Measurements from ENCODE around the gene PROK2.

PROK2 gene

GRCh38 chr3:71751602-71752001, 33.3 kb downstream of the PROK2 start:
- no peak for DNase-seq (ENCODE audit: low read depth in 2 of 2, low spot score in 1 of 2)

- no peak for DNase-seq (ENCODE audit: low read depth in 2 of 2, low spot score in 1 of 2)
These were observed 40.2 kb downstream of the PROK2 start for GRCh38 chr3:71744738-71745137.

GRCh38 chr3:71742621-71743020, 42.3 kb downstream of the PROK2 start:
- no peak for DNase-seq (ENCODE audit: low read depth in 2 of 2, low spot score in 1 of 2)

GRCh38 chr3:71734881-71735280, 50.1 kb downstream of the PROK2 start:
- no peak for DNase-seq (ENCODE audit: low read depth in 2 of 2, low spot score in 1 of 2)

GRCh38 chr3:71733319-71733718, 51.6 kb downstream of the PROK2 start:
- no peak for DNase-seq (ENCODE audit: low read depth in 2 of 2, low spot score in 1 of 2)

- DNase-seq (ENCODE audit: low read depth in 2 of 2, low spot score in 1 of 2): no peak
These were observed 52.3 kb downstream of the PROK2 start for GRCh38 chr3:71732637-71733036.

- DNase-seq (ENCODE audit: low read depth in 2 of 2, low spot score in 1 of 2): no peak
These were observed 56.2 kb downstream of the PROK2 start for GRCh38 chr3:71728632-71729342.

GRCh38 chr3:71726146-71726545, 58.8 kb downstream of the PROK2 start:
- no peak for DNase-seq (ENCODE audit: low read depth in 2 of 2, low spot score in 1 of 2)

- no peak for DNase-seq (ENCODE audit: low read depth in 2 of 2, low spot score in 1 of 2)
These were observed 59.5 kb downstream of the PROK2 start, which contains the start of gene EIF4E3 for GRCh38 chr3:71725271-71725991. Gene EIF4E3 (minus strand): TSS chr3:71725402. CDS start chr3:71725367, 35 bp downstream.

GRCh38 chr3:71724584-71725270, 60.2 kb downstream of the PROK2 start:
- DNase-seq (ENCODE audit: low read depth in 2 of 2, low spot score in 1 of 2): no peak

GRCh38 chr3:71724171-71724453, 60.8 kb downstream of the PROK2 start:
- no peak for DNase-seq (ENCODE audit: low read depth in 2 of 2, low spot score in 1 of 2)

- DNase-seq (ENCODE audit: low read depth in 2 of 2, low spot score in 1 of 2): no peak
These were observed 61.3 kb downstream of the PROK2 start for GRCh38 chr3:71723452-71724170.

GRCh38 chr3:71722693-71723092, 62.3 kb downstream of the PROK2 start:
- no peak for DNase-seq (ENCODE audit: low read depth in 2 of 2, low spot score in 1 of 2)

Data from stimulated activated CD8-positive, alpha-beta memory T cell treated with anti-CD3 and anti-CD28 coated beads, Interleukin-4, amount 100 ng/mL, for 1 hour (primary cell).